ENCODE results near the gene FBXO3.
A peak's percentile ranks its signal among the peaks of the same experiment; 100 is the strongest.

Gene FBXO3

GRCh38 chr11:33719587-33719986, 54.7 kb downstream of the FBXO3 start:
- H3K27me3 Mint-ChIP-seq (ENCODE audit: low read depth, poor library complexity): no peaks in the 10 kb centered on the region
- TF ChIP-seq CTCF (IDR thresholded peaks at IDR 0.05): no peak
- peaks cover 34% of the 10 kb centered on the region for H3K36me3 Mint-ChIP-seq (ENCODE audit: low read depth)
- peak overlapping the region; percentile 12 for H3K27ac Mint-ChIP-seq
- H3K9me3 Mint-ChIP-seq: no peaks in the 10 kb centered on the region
- H3K4me3 Mint-ChIP-seq: no peak overlapping the region
- peaks cover 54% of the 10 kb centered on the region for H3K4me1 Mint-ChIP-seq
- no peak for DNase-seq

GRCh38 chr11:33718440-33718839, 55.9 kb downstream of the FBXO3 start:
- TF ChIP-seq CTCF (IDR thresholded peaks at IDR 0.05): no peak
- H3K36me3 Mint-ChIP-seq (ENCODE audit: low read depth): peaks cover 38% of the 10 kb centered on the region
- DNase-seq: no peak
- no peak overlapping the region for H3K4me3 Mint-ChIP-seq
- no peaks in the 10 kb centered on the region for H3K27me3 Mint-ChIP-seq (ENCODE audit: low read depth, poor library complexity)
- no peaks in the 10 kb centered on the region for H3K9me3 Mint-ChIP-seq
- H3K4me1 Mint-ChIP-seq: peaks cover 42% of the 10 kb centered on the region
- no peak overlapping the region for H3K27ac Mint-ChIP-seq

GRCh38 chr11:33716243-33716642, 58.1 kb downstream of the FBXO3 start:
- Mint-ChIP-seq H3K9me3 (no peaks in the 10 kb centered on the region), H3K36me3 (ENCODE audit: low read depth) (peaks cover 31% of the 10 kb centered on the region), H3K4me3 (no peak overlapping the region), H3K27me3 (ENCODE audit: low read depth, poor library complexity) (no peaks in the 10 kb centered on the region), H3K27ac (no peak overlapping the region), H3K4me1 (peaks cover 20% of the 10 kb centered on the region)
- no peak for DNase-seq
- no peak for TF ChIP-seq CTCF (IDR thresholded peaks at IDR 0.05)

- Mint-ChIP-seq H3K4me3 (no peak overlapping the region), H3K4me1 (peaks cover 5% of the 10 kb centered on the region), H3K36me3 (ENCODE audit: low read depth) (peaks cover 34% of the 10 kb centered on the region), H3K27ac (no peak overlapping the region), H3K27me3 (ENCODE audit: low read depth, poor library complexity) (no peaks in the 10 kb centered on the region), H3K9me3 (no peaks in the 10 kb centered on the region)
- no peak for TF ChIP-seq CTCF (IDR thresholded peaks at IDR 0.05)
- no peak for DNase-seq
Observed at GRCh38 chr11:33713856-33714398, 60.4 kb downstream of the FBXO3 start.

- H3K4me3 Mint-ChIP-seq: no peak overlapping the region
- no peaks in the 10 kb centered on the region for H3K27me3 Mint-ChIP-seq (ENCODE audit: low read depth, poor library complexity)
- no peak for DNase-seq
- H3K9me3 Mint-ChIP-seq: no peaks in the 10 kb centered on the region
- no peak for TF ChIP-seq CTCF (IDR thresholded peaks at IDR 0.05)
- no peak overlapping the region for H3K27ac Mint-ChIP-seq
- peaks cover 39% of the 10 kb centered on the region for H3K36me3 Mint-ChIP-seq (ENCODE audit: low read depth)
- H3K4me1 Mint-ChIP-seq: no peaks in the 10 kb centered on the region
Observed at GRCh38 chr11:33713151-33713855, 61.0 kb downstream of the FBXO3 start.

- Mint-ChIP-seq H3K4me1 (no peaks in the 10 kb centered on the region), H3K4me3 (no peak overlapping the region)
Observed at GRCh38 chr11:33712436-33712835, 61.9 kb downstream of the FBXO3 start.

More at GRCh38 chr11:33712436-33712835, 61.9 kb downstream of the FBXO3 start:
- no peak for TF ChIP-seq CTCF (IDR thresholded peaks at IDR 0.05)
- Mint-ChIP-seq H3K27me3 (ENCODE audit: low read depth, poor library complexity) (no peaks in the 10 kb centered on the region), H3K9me3 (no peaks in the 10 kb centered on the region), H3K27ac (no peak overlapping the region), H3K36me3 (ENCODE audit: low read depth) (peaks cover 39% of the 10 kb centered on the region)
- no peak for DNase-seq
